Measurements from ENCODE around the gene MAGOH.

- TF ChIP-seq EZH2phosphoT487 (IDR thresholded peaks at IDR 0.05; ENCODE audit: borderline replicate concordance, low read length) (no peak), CTCF (conservative IDR thresholded peaks at IDR 0.05; ENCODE audit: low read depth, low read length) (no peak), EZH2 (IDR thresholded peaks at IDR 0.05; ENCODE audit: low read length, unreplicated experiment) (no peak)
These were observed 19.2 kb upstream of the MAGOH start for GRCh38 chr1:53257454-53258081.

All from PC-3 (cell line).